BJ (cell line): ENCODE results near the gene ARMC8. TPM values are rescaled to one million over a fixed set of nuclear protein-coding genes. Genes with fewer than 3 reads are reported as not detected.
A peak's percentile ranks its signal among the peaks of the same experiment; 100 is the strongest.

Experiments used
- CTCF ChIA-PET: fragments of 350-600 bp; formaldehyde crosslinking; extraction: SDS; loops from one replicate; lab custom pipeline; 2021; ENCODE audit warnings: antibody characterized with exemption, inconsistent platforms; lab: Yijun Ruan, JAX
- POLR2A ChIA-PET: fragments of 300-600 bp; sonication (Branson Sonifier 250); formaldehyde crosslinking; extraction: SDS; loops from one replicate; lab custom pipeline; 2021; ENCODE audit warnings: antibody characterized with exemption; lab: Charles Lee
- DNase-seq: peaks from one replicate; pipeline ENCODE4 v3.0.0-alpha.2; 2011; ENCODE audit warnings: low read depth
- H3K27me3 ChIP-seq: 2 replicates; pipeline ENCODE4 v1.6.0; 2011; ENCODE audit warnings: low read length; ENCODE audit not compliant: control insufficient read depth, insufficient read depth
- H3K36me3 ChIP-seq: 2 replicates; pipeline ENCODE4 v1.5.1; 2011; ENCODE audit warnings: low read length; ENCODE audit not compliant: control insufficient read depth, insufficient read depth
- H3K4me3 ChIP-seq: 2 replicates; pipeline ENCODE4 v1.5.1; 2011; ENCODE audit warnings: low read depth, mild to moderate bottlenecking, control low read depth, low read length
- polyA plus RNA-seq: library from polyadenylated mRNA; depleted of rRNA; stranded (reverse); fragments of >200 nt; gene quantifications from 2 replicates; pipeline ENCODE4 v1.2.3, GENCODE V29; 2011
- TF ChIP-seq, protein P1 (sequence below): IDR thresholded peaks from 2 replicates; pipeline ENCODE4 v1.5.1; 2011; ENCODE audit warnings: low read depth, mild to moderate bottlenecking, control low read depth, inconsistent platforms, low read length, moderate library complexity; ENCODE audit not compliant: insufficient read depth

ARMC8 gene
- polyA plus RNA-seq, 1 experiment = 52.7 TPM

DNA sequence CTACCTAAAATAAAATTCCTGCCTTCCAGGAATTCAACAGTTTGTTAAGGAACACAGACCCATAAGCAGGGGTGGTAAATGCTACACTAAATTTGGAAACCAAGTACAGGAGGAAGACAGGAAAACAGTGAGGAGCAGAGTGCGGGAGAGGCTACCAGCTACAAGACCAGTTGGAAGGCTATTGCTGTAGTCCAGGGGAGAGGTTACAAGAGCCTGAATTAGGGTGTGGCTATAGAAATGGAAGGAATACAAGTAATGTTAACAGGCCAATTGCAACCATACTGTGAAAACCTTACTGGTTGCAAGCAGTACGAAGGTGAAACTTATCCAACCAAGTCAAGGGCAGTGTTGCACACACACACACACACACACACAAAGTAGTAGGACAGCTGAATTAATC is 880 bp upstream of the ARMC8 start:
- DNase-seq = no peak
- POLR2A ChIA-PET = interaction anchor here (0.7 kb wide), 1 partner anchor 18 kb away, joined by 4 read pairs; no protein-coding TSS in a partner anchor
- Histone ChIP-seq H3K4me3 (no peak overlapping the region), H3K27me3 (no peaks in the 10 kb centered on the region; the same call in none of the 2 replicates), H3K36me3 (no peaks in the 10 kb centered on the region)
- CTCF ChIA-PET = no interaction called here
- TF ChIP-seq, protein P1, sequence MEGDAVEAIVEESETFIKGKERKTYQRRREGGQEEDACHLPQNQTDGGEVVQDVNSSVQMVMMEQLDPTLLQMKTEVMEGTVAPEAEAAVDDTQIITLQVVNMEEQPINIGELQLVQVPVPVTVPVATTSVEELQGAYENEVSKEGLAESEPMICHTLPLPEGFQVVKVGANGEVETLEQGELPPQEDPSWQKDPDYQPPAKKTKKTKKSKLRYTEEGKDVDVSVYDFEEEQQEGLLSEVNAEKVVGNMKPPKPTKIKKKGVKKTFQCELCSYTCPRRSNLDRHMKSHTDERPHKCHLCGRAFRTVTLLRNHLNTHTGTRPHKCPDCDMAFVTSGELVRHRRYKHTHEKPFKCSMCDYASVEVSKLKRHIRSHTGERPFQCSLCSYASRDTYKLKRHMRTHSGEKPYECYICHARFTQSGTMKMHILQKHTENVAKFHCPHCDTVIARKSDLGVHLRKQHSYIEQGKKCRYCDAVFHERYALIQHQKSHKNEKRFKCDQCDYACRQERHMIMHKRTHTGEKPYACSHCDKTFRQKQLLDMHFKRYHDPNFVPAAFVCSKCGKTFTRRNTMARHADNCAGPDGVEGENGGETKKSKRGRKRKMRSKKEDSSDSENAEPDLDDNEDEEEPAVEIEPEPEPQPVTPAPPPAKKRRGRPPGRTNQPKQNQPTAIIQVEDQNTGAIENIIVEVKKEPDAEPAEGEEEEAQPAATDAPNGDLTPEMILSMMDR = no peak

DNA sequence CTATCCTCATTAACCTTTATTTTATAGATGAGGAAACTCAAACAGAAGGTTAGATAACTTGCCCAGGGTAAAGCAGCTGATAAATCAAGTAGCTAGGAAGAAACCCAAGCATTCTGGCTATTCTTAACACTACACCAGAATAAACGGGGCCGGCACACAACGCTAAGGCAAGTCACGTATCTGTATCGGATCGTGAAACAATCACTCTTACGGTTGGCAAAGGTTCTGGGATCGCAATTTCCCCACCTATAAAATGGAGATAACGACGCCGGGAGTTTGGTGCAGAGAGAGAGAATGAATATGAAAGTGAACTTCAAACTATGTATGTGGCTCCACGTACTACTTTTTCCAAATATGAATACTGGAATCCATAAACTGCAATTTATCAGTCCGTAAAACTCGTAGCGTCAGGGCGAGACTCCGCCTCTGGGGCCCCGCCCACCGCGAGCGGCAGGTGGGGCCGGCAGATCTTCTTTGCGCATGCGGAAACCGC is 252 bp upstream of the ARMC8 start:
- ChIA-PET POLR2A (interaction anchor here (0.7 kb wide), 1 partner anchor 17 kb away, joined by 4 read pairs; no protein-coding TSS in a partner anchor), CTCF (interaction anchor here (1.0 kb wide), 2 partner anchors 67 to 71 kb away, joined by 3 read pairs; partner anchors contain the start of gene DZIP1L)
- H3K36me3 ChIP-seq = no peaks in the 10 kb centered on the region
- peak; percentile 27 for DNase-seq
- TF ChIP-seq, protein P1 = no peak
- H3K4me3 ChIP-seq = peak overlapping the region; percentile 95
- no peaks in the 10 kb centered on the region; the same call in 1 of the 2 replicates for H3K27me3 ChIP-seq

DNA sequence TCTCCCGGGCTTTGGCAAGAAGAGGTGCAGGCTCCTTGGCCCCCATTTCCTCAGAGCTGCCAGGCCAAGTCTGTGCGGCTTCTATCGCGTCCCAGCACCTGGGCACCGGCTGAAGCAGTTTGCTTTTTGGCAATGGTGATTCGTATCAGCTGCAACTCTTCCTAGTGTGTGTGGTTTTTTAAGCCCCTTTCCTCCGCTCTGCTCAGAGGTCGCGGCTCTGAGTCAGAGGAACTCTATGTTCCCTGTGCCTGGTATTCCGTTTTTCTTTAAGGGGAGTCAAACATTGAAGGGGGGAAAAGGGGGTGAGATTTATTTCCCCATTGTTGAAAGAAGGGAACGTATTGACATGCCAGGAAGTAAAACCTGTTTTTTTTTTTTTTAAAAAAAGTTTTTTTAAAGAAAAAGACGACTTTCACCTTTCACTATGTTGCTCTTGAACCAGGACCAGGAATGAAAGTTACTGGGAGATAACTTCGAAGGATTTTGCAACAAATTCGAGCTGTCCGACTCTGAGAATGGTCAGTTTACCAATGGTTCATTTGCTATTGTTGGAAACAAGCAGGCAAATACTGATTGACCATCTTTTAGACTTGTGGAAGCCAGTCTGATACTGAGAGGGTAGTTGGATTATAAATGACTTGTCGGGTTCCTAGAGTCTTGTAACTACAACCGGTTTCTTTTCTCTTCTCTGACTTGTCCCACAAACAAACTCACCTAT is 1.1 kb downstream of the ARMC8 start:
- no peak for DNase-seq
- POLR2A ChIA-PET = interaction anchor here (0.6 kb wide), 1 partner anchor 40 kb away, joined by 5 read pairs; no protein-coding TSS in a partner anchor
- CTCF ChIA-PET = interaction anchor here (0.7 kb wide), 1 partner anchor 14 kb away, joined by 3 read pairs; no protein-coding TSS in a partner anchor
- H3K27me3 ChIP-seq = no peaks in the 10 kb centered on the region
- TF ChIP-seq, protein P1 = no peak
- H3K36me3 ChIP-seq = no peaks in the 10 kb centered on the region
- H3K4me3 ChIP-seq = peak overlapping the region; percentile 95

DNA sequence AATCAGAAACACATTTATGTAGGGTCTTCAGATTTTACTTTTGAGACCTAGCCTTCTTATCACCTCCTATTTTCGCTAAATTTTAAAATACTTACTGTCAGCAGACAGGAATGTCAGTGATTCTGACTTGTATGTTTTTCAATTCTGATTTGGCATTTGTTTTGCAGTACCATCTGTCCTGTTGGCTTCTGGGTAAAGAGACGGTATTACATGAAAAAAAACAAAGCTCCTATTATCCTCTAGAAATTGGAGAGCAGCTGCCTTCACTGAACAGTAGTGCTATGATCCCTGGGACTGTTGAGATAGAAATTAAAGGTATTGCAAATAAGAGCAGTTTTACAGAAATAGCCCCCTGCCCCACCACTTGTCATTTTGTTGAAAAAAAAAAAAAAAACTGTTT is 8.4 kb downstream of the ARMC8 start:
- no peaks in the 10 kb centered on the region for H3K36me3 ChIP-seq
- no peaks in the 10 kb centered on the region for H3K27me3 ChIP-seq
- ChIA-PET CTCF (no interaction called here), POLR2A (no interaction called here)
- no peak for DNase-seq
- H3K4me3 ChIP-seq = no peak overlapping the region
- TF ChIP-seq, protein P1 = no peak

DNA sequence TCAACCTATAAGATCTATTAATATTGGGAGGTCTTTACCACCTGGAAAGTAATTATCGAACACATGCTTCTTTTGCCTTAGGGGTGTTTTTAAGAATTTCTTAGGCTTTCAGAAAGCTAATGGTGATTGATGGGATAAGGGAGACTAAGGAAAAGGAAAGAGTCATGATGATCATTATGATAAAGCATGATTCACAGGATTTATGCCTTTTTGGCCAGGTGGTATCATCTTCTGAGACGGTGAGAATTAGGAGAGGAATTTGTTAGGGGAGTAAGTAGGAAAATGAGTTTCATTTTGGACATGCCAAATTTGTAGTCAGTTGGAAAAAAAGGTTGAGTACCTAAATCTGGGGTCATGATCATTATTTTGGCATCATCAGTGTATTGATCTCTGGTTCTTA is 8.9 kb downstream of the ARMC8 start:
- H3K36me3 ChIP-seq = no peaks in the 10 kb centered on the region
- TF ChIP-seq, protein P1 = no peak

More for the DNA sequence above, 8.9 kb downstream of the ARMC8 start:
- no peak for DNase-seq
- no peaks in the 10 kb centered on the region for H3K27me3 ChIP-seq
- CTCF ChIA-PET = no interaction called here
- no peak overlapping the region for H3K4me3 ChIP-seq
- POLR2A ChIA-PET = no interaction called here
